Measurements from ENCODE around the gene AOAH. TPM values are rescaled to one million over a fixed set of nuclear protein-coding genes. Genes with fewer than 3 reads are reported as not detected.

Gene AOAH
- total and polyA plus RNA-seq, 2 experiments from 2014 or later: not detected

DNA sequence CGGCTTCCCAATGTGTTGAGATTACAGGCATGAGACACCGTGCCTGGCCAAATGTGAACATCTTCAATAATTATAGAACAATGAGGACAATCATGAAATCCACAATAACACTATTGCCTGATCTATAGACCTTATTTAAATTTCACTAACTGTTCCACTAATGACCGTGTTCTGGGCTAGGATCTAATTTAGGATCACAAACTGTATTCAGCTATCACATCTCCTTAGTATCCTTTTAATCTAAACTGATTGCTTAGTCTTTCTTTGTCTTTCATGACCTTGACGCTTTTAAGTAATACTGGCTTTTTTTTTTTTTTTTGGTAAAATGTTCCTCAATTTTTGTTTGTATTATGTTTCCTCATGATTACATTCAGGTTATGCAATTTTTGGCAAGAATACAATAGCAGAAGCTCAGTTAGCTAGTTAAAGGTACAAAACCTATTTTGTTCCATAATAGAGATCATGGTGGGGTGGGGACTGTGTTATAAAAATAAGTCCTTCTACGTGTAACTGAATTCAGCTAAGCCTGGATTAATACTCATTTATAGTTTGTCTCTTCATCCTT is 158.4 kb downstream of the AOAH start:
- no peak for TF ChIP-seq EZH2 (IDR thresholded peaks at IDR 0.05; ENCODE audit: insufficient read depth, poor library complexity, severe bottlenecking)
- TF ChIP-seq EZH2phosphoT487 (IDR thresholded peaks at IDR 0.05; ENCODE audit: insufficient read depth, low read depth): no peak
- Histone ChIP-seq H3K27me3 (replicated peaks; ENCODE audit: insufficient read depth) (peaks cover 10% of the 10 kb centered on the region), H3K4me2 (ENCODE audit: unreplicated experiment) (no peak overlapping the region), H3K9me2 (ENCODE audit: insufficient read depth) (no peaks in the 10 kb centered on the region), H3K9me3 (ENCODE audit: low read depth) (no peaks in the 10 kb centered on the region), H3F3A (ENCODE audit: insufficient read depth) (no peaks in the 10 kb centered on the region), H4K20me1 (ENCODE audit: insufficient read depth) (no peaks in the 10 kb centered on the region), H3K36me3 (ENCODE audit: low read depth) (no peaks in the 10 kb centered on the region), H3K9ac (no peak overlapping the region), H2AFZ (no peak overlapping the region), H3K4me1 (ENCODE audit: insufficient read depth) (no peaks in the 10 kb centered on the region), H3K27ac (no peak overlapping the region), H3K4me3 (no peak overlapping the region), H3K79me2 (ENCODE audit: insufficient read depth) (no peaks in the 10 kb centered on the region)
- WGBS, 2 experiments (ENCODE audit: low coverage in 1 of 2, low lambda C conversion rate in 2 of 2, missing lambda C conversion rate in 2 of 2): 78 to 82% methylated on average over 5 of the region's 5 CpGs
- in situ Hi-C loops (cut with MboI): no loop called here
- no peak for DNase-seq

DNA sequence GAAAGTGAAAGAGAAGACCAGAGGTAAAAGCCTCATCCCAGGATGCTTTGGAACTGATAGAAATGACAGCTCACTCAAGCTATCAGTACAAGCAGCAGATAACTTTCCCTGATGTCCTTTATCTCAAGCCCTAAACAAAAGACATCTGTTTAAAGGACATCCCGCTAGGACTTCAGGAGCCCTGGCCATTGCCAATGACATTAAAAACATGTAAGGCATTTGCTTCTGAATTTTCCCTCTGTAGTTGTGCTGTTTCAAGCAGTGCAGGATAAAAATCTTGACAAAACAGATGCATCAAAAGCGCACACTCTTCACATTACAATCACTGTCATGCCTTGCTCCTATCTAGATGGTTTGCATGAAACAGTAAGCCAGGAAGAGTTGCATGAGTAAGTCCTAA is 159.8 kb downstream of the AOAH start:
- Histone ChIP-seq H3F3A (ENCODE audit: insufficient read depth) (no peaks in the 10 kb centered on the region), H3K4me1 (ENCODE audit: insufficient read depth) (no peaks in the 10 kb centered on the region), H3K27ac (no peak overlapping the region), H3K9ac (no peak overlapping the region), H3K27me3 (replicated peaks; ENCODE audit: insufficient read depth) (peaks cover 10% of the 10 kb centered on the region), H3K4me2 (ENCODE audit: unreplicated experiment) (no peak overlapping the region), H3K9me3 (ENCODE audit: low read depth) (no peaks in the 10 kb centered on the region), H4K20me1 (ENCODE audit: insufficient read depth) (no peaks in the 10 kb centered on the region), H3K36me3 (ENCODE audit: low read depth) (no peaks in the 10 kb centered on the region), H3K9me2 (ENCODE audit: insufficient read depth) (no peaks in the 10 kb centered on the region), H3K4me3 (no peak overlapping the region), H3K79me2 (ENCODE audit: insufficient read depth) (no peaks in the 10 kb centered on the region), H2AFZ (no peak overlapping the region)
- no peak for TF ChIP-seq EZH2 (IDR thresholded peaks at IDR 0.05; ENCODE audit: insufficient read depth, poor library complexity, severe bottlenecking)
- TF ChIP-seq EZH2phosphoT487 (IDR thresholded peaks at IDR 0.05; ENCODE audit: insufficient read depth, low read depth): no peak
- in situ Hi-C loops (cut with MboI): no loop called here
- whole genome bisulfite sequencing, 2 experiments (ENCODE audit: low coverage in 1 of 2, low lambda C conversion rate in 2 of 2, missing lambda C conversion rate in 2 of 2): 58 to 72% methylated on average over 2 of the region's 2 CpGs
- no peak for DNase-seq

DNA sequence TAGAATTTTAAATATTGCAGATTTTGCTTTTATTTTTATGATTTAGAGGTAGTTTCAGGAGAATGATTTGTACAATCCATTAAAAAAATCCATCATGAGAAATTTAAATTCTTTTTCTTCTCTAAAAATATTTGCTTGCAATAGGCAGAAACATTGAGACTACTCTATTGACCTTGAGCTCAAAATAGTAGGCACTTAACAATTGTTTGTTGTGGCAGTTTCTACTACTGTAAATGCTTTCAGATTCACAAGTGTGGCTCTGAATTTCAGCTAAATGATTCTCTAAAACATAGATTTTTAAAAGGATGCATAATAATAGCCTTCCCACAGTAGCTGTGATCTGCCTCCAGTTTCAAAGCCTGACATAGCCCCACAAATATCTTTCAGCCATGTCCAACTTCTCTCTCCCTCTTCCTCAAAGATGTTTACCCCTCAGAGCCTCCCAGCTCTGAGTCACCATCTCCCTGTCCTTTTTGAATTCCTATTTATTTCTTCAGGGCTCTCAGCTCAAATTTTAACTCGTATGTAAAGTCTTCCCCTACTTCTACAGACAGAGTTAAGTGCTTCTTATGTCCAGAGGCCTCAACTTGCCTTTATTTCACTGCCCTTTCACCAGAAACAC is 160.5 kb downstream of the AOAH start:
- no peak overlapping the region for H3K4me3 ChIP-seq
- H3K27me3 ChIP-seq (replicated peaks; ENCODE audit: insufficient read depth): peaks cover 10% of the 10 kb centered on the region
- H3K9me2 ChIP-seq (ENCODE audit: insufficient read depth): no peaks in the 10 kb centered on the region
- H3K79me2 ChIP-seq (ENCODE audit: insufficient read depth): no peaks in the 10 kb centered on the region
- H3K4me2 ChIP-seq (ENCODE audit: unreplicated experiment): no peak overlapping the region
- H2AFZ ChIP-seq: no peak overlapping the region
- no peaks in the 10 kb centered on the region for H3K36me3 ChIP-seq (ENCODE audit: low read depth)
- no peaks in the 10 kb centered on the region for H3K9me3 ChIP-seq (ENCODE audit: low read depth)
- H3K9ac ChIP-seq: no peak overlapping the region
- DNase-seq: peak; percentile 23
- no peaks in the 10 kb centered on the region for H3F3A ChIP-seq (ENCODE audit: insufficient read depth)
- TF ChIP-seq EZH2 (IDR thresholded peaks at IDR 0.05; ENCODE audit: insufficient read depth, poor library complexity, severe bottlenecking): no peak
- TF ChIP-seq EZH2phosphoT487 (IDR thresholded peaks at IDR 0.05; ENCODE audit: insufficient read depth, low read depth): no peak
- 0% methylated on average over 1 of the region's 1 CpG for whole genome bisulfite sequencing, 2 experiments (ENCODE audit: low coverage in 1 of 2, low lambda C conversion rate in 2 of 2, missing lambda C conversion rate in 2 of 2)
- H3K27ac ChIP-seq: no peak overlapping the region
- no peaks in the 10 kb centered on the region for H4K20me1 ChIP-seq (ENCODE audit: insufficient read depth)
- in situ Hi-C loops (cut with MboI): no loop called here
- H3K4me1 ChIP-seq (ENCODE audit: insufficient read depth): no peaks in the 10 kb centered on the region

DNA sequence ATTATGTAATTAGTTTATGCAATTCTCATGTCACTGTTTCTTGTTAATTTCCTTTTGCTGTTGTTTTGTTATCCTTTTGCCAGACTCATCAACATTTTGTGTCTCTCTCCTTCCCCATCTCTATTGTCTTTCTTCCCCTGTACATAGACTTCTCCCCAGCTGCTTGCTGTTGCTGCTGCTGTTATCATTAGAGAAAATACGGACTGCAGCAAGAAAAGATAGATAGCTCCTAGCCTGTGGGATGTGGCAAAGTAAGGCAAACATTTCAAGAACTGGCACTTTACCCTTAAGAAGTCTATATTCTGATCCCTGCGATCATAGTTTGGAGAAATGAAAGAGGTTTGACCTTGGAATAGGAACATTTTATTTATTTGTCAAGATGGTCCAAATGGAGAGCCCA is 162.2 kb downstream of the AOAH start:
- no peak overlapping the region for H3K4me2 ChIP-seq (ENCODE audit: unreplicated experiment)
- H3K36me3 ChIP-seq (ENCODE audit: low read depth): no peaks in the 10 kb centered on the region
- H2AFZ ChIP-seq: no peak overlapping the region
- H3K4me1 ChIP-seq (ENCODE audit: insufficient read depth): no peaks in the 10 kb centered on the region
- no peak overlapping the region for H3K4me3 ChIP-seq
- WGBS, 2 experiments (ENCODE audit: low coverage in 1 of 2, low lambda C conversion rate in 2 of 2, missing lambda C conversion rate in 2 of 2): 43 to 51% methylated on average over 2 of the region's 2 CpGs
- TF ChIP-seq EZH2phosphoT487 (IDR thresholded peaks at IDR 0.05; ENCODE audit: insufficient read depth, low read depth) (no peak), EZH2 (IDR thresholded peaks at IDR 0.05; ENCODE audit: insufficient read depth, poor library complexity, severe bottlenecking) (no peak)
- no peaks in the 10 kb centered on the region for H3F3A ChIP-seq (ENCODE audit: insufficient read depth)
- H3K27me3 ChIP-seq (replicated peaks; ENCODE audit: insufficient read depth): peaks cover 10% of the 10 kb centered on the region
- no peaks in the 10 kb centered on the region for H3K9me2 ChIP-seq (ENCODE audit: insufficient read depth)
- no peaks in the 10 kb centered on the region for H3K79me2 ChIP-seq (ENCODE audit: insufficient read depth)
- DNase-seq: no peak
- no peaks in the 10 kb centered on the region for H3K9me3 ChIP-seq (ENCODE audit: low read depth)
- no peak overlapping the region for H3K27ac ChIP-seq
- in situ Hi-C loops (cut with MboI): no loop called here
- no peaks in the 10 kb centered on the region for H4K20me1 ChIP-seq (ENCODE audit: insufficient read depth)
- no peak overlapping the region for H3K9ac ChIP-seq

Data from GM23248 (cell line).